Natural killer cell treated with Interleukin-12 subunit alpha and Interleukin-12 subunit beta and Interleukin-15 and Interleukin-18, amount 100 ng/mL, for 72 hours (primary cell): ENCODE measurements around the gene ARHGEF6. TPM values are rescaled to one million over a fixed set of nuclear protein-coding genes. Genes with fewer than 3 reads are reported as not detected.

ENCODE experiments used
- ATAC-seq, 2 donors: fragments of 150-1000 bp; cut with Tn5 transposase in 1 of 2; sonication (Bioruptor Pico), chemical (Tn5 transposase) in 1 of 2; 2 replicates each; pipeline ENCODE4 v1.10.0; 2021
- DNase-seq: peaks from one replicate; pipeline ENCODE4 v3.0.0; 2022; ENCODE audit warnings: low spot score
- H3K27ac Mint-ChIP-seq, 2 donors: 1 replicate in 1 of 2; 2 replicates in 1 of 2; pipeline ENCODE4 v1.8.0; 2022; ENCODE audit warnings: mixed read lengths in 2 of 2, mild to moderate bottlenecking in 1 of 2, moderate library complexity in 1 of 2
- H3K27me3 Mint-ChIP-seq, 2 donors: 1 replicate in 1 of 2; 2 replicates in 1 of 2; pipeline ENCODE4 v1.8.0; 2022; ENCODE audit warnings: mixed read lengths in 2 of 2
- H3K36me3 Mint-ChIP-seq: one replicate; pipeline ENCODE4 v1.8.0; 2022; ENCODE audit warnings: mixed read lengths
- H3K4me1 Mint-ChIP-seq, 2 donors: 1 replicate in 1 of 2; 2 replicates in 1 of 2; pipeline ENCODE4 v1.8.0; 2022; ENCODE audit warnings: low read depth in 2 of 2, mixed read lengths in 2 of 2, mild to moderate bottlenecking in 1 of 2
- H3K4me3 Mint-ChIP-seq: one replicate; pipeline ENCODE4 v1.8.0; 2022; ENCODE audit warnings: mixed read lengths
- H3K9me3 Mint-ChIP-seq: 2 replicates; pipeline ENCODE4 v1.8.0; 2022; ENCODE audit warnings: mixed read lengths
- total RNA-seq, 2 donors: library from RNA; stranded (reverse); gene quantifications; one replicate each; pipeline ENCODE4 v1.2.3, GENCODE V29; 2022

Gene ARHGEF6
- total RNA-seq, 2 donors from 2014 or later, result 45.8 to 50.2 TPM

DNA sequence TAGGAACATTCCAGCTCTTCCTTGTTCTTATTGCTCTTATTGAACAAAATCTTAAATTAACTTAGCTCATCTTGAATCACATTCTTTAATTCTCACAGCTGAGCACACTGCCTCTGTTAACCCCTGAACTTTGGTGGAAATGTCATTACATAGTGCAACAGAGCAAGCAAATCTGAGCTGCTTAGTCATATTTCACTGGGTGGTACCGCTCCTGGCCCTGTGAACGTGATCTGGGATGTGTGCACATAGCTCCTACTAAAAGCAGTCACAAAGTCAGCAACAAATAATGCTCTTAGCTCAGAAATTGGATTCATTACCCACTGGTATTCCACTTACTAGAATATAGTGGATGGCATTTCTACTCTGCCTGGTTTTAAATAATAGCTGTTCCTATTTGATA is 27.9 kb downstream of the ARHGEF6 start:
- no peak overlapping the region for H3K27ac Mint-ChIP-seq
- no peaks in the 10 kb centered on the region for H3K36me3 Mint-ChIP-seq
- H3K4me3 Mint-ChIP-seq, result no peak overlapping the region
- peaks cover 0 to 5% of the 10 kb centered on the region in 2 donors for H3K27me3 Mint-ChIP-seq
- H3K9me3 Mint-ChIP-seq, result no peaks in the 10 kb centered on the region
- no peak for DNase-seq
- no peak for ATAC-seq
- H3K4me1 Mint-ChIP-seq, result peaks cover 35 to 48% of the 10 kb centered on the region in 2 donors

DNA sequence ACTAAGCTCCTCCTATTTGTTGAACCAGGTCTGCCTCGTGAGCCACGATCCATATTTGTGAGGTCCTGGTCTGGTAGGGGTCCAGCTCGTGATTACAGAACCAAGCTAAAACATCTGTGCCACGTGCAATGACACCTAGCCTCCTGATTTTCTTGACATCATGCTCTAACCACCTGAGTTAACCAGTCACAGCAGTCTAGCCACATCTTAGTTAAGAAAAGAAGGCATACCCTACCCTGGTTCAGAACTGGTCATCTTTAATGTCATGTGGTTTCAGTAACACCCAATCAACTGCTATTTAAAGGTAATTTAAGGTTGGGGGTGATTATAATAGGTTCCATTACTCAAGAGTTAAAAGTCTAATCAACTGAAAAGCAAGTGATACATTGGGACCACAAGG is 28.4 kb downstream of the ARHGEF6 start:
- Mint-ChIP-seq H3K4me1 (peaks cover 39 to 53% of the 10 kb centered on the region in 2 donors), H3K27ac (no peak overlapping the region), H3K4me3 (no peak overlapping the region), H3K36me3 (no peaks in the 10 kb centered on the region), H3K9me3 (no peaks in the 10 kb centered on the region), H3K27me3 (peaks cover 0 to 5% of the 10 kb centered on the region in 2 donors)
- no peak for ATAC-seq
- DNase-seq, result no peak

DNA sequence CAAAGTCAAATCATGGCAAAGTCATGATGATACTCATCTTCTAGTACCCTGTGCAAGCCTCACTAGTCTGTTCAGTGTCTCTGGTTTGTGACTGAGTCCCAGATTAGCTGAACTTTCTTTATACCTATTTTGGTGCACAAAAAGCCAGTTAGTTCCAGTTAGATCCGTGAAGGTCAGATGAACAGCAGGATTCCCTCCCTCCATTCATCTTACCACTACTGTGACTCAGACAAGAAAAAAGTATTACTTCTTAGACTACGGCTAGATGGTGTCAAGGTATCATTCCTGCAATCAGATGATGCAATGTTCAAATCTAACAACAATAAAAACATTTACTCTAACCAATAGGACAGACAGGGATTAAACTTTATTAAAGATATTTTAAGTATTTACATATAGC is 30.4 kb downstream of the ARHGEF6 start:
- DNase-seq, result no peak
- ATAC-seq, result peak in 1 of 2 donors; percentile 51
- no peaks in the 10 kb centered on the region for H3K9me3 Mint-ChIP-seq
- peaks cover 5% of the 10 kb centered on the region for H3K36me3 Mint-ChIP-seq
- no peak overlapping the region for H3K4me3 Mint-ChIP-seq
- peak overlapping the region; percentile 24 to 51 for H3K27ac Mint-ChIP-seq
- peaks cover 0 to 8% of the 10 kb centered on the region in 2 donors for H3K27me3 Mint-ChIP-seq
- peaks cover 46 to 59% of the 10 kb centered on the region in 2 donors for H3K4me1 Mint-ChIP-seq

DNA sequence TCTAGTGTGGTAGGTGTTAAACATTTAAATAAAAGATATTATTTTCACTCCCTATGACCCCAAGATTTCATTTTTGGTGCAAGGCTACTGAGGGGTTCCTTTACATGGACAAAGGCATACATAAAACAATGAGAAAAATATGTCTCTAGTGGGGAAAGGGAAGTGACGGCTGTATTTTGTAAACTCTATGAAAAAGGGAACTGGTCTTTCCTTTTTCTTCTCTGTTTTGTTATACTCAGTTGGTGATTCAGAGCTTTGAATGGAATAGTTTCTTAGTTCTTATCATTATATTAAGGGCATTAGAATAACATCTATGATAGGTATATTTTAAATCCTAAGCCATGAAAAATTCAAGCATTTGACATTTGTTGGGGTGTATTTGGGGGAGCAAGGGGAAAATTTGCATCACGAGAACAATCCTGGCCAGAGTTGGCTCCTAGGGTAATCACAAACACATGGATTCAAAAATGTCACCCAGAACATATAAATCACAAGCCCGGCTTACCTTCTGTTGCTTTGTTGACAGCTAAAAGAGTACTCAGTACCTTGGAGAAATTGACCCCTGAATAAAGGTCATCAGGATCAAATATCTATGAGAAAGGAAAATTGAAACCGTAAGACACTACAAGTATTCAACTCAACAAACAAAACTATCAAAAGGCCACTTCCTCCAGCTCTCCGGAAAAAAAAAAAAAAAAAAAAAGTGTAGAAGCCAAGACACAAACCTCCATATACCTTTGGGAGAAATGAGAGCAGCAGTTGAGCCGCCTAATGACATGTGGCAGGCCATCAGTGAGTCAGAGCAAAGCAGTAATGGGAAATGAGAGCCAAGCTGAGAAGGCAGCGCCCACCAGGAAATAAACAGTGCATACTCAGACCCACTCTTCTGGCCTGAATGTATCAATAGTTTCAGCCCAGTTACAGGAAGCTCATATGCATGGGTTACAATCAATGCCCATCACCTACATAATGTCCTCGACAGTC is 33.4 kb downstream of the ARHGEF6 start:
- H3K9me3 Mint-ChIP-seq, result no peaks in the 10 kb centered on the region
- H3K27ac Mint-ChIP-seq, result peak overlapping the region; percentile 80 to 94
- ATAC-seq, result peak; percentile 76 to 90
- peaks cover 48 to 74% of the 10 kb centered on the region in 2 donors for H3K4me1 Mint-ChIP-seq
- H3K36me3 Mint-ChIP-seq, result peaks cover 27% of the 10 kb centered on the region
- no peak for DNase-seq
- H3K27me3 Mint-ChIP-seq, result peaks cover 0 to 9% of the 10 kb centered on the region in 2 donors
- H3K4me3 Mint-ChIP-seq, result peak overlapping the region; percentile 85

DNA sequence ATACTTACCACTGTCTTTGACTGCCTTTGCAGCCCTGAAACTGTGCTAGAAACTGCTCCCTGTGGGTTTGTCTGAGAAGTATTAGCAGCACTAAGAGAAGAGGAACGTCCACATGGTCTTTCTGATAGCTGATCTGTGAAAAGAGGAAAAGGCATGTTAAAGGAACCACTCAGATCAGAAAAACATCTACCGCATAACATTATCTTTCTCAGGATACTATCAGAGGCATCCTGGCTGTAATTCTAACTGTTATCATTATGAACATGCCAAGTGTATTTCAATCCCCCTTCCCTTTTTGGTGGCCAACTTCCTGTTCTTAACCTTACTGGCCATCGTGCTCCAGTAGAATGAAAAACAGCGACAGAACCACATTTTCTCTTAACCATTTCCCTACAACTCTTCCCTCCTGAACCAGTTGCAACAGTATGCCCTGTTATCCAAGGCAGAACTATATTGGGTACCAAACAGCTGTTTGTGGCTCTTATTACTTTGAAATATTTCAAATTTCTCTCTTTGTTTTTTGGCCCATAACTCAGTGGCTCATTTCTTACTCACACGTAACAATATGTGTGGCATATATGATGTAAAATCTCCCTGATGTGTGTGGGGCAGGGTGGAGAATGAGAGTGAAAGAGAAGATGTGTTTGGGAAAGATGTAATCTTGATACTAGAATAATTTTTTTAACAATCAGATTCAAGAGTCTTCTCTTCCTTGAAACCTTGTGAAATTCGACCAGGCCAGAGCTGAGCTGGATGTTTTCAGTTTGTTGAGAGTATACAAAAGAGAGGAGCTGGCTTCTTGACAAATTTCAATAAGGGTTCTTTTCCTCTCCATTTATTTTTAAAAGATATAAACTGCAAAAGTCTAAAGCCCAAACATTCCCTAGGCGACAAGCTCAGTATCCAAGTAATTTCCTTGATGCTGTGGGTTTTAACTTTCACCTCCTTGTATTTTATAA is 35.2 kb downstream of the ARHGEF6 start:
- Mint-ChIP-seq H3K9me3 (no peaks in the 10 kb centered on the region), H3K36me3 (peaks cover 27% of the 10 kb centered on the region), H3K27me3 (peaks cover 0 to 6% of the 10 kb centered on the region in 2 donors), H3K4me3 (peak overlapping the region; percentile 85), H3K4me1 (peaks cover 44 to 68% of the 10 kb centered on the region in 2 donors), H3K27ac (peak overlapping the region; percentile 80 to 94)
- ATAC-seq (peak in 1 of 2 donors; percentile 54), DNase-seq (no peak)

DNA sequence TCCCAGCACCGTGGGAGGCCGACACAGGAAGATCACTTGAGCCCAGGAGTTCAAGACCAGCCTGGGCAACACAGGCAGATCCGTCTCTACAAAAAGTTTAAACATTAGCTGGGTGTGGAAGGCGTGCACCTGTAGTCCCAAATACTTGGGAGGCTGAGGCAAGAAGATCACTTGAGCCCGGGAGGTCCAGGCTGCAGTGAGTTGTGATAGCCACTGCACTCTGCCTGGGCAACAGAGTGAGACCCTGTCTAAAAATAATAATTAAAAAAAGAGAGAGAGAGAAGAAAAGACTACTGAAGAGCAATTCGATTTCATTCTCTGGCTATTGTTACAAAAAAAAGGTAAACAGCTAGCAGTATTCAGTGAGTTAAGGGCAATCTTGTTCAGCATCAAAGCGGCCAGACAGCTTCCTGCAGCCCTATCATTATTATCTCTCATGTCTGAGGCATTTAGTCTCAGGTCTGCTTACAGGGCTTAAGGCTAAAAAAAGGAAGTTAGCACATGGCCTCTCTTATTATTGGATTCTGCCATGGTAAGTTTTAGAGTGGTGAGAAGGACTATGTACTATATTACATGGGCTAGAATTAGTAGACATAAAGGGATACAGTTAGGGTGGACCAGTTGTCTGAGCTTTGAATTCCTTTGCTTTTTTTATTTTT is 37.9 kb downstream of the ARHGEF6 start:
- DNase-seq, result no peak

DNA sequence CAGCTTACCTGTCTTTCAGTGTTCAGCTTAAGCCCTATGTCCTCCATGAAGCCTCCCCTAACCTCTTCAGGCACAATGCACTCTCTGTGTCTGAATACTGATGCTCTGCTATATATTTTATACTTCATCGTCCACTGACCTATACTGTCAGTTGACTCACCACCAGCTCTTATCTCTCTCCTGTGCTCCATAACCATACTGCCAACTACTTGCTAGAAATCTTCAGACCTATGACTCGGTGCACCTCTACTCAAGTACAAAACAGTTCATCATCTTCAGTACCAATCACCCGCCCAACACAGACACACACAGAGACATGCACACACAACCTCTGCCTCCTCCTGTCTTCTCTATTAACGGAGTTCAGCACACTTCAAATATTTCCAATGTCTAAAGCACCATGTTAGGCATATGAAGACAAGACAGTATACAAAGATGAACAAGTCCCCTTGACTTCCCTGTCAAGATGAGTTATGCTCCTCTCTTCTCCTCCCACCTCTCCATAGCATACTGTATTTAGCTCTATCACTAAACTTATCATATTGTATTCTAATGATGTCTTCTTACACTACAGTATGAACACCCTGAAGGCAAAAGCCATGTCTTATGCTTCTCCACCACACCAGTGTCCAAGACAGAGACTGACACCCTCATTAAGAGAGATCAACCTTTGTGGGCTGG is 42.5 kb downstream of the ARHGEF6 start:
- H3K36me3 Mint-ChIP-seq, result peaks cover 22% of the 10 kb centered on the region
- no peak for ATAC-seq
- peak overlapping the region in 1 of 2 donors; percentile 29 for H3K27ac Mint-ChIP-seq
- no peaks in the 10 kb centered on the region for H3K9me3 Mint-ChIP-seq
- no peak for DNase-seq
- peaks cover 10 to 26% of the 10 kb centered on the region in 2 donors for H3K4me1 Mint-ChIP-seq
- H3K27me3 Mint-ChIP-seq, result no peaks in the 10 kb centered on the region
- H3K4me3 Mint-ChIP-seq, result no peak overlapping the region

More for the DNA sequence above, 37.9 kb downstream of the ARHGEF6 start:
- ATAC-seq, result no peak
- H3K4me3 Mint-ChIP-seq, result no peak overlapping the region
- H3K27ac Mint-ChIP-seq, result peak overlapping the region; percentile 80 to 94
- peaks cover 0 to 4% of the 10 kb centered on the region in 2 donors for H3K27me3 Mint-ChIP-seq
- H3K36me3 Mint-ChIP-seq, result peaks cover 44% of the 10 kb centered on the region
- H3K9me3 Mint-ChIP-seq, result no peaks in the 10 kb centered on the region
- H3K4me1 Mint-ChIP-seq, result peaks cover 36 to 65% of the 10 kb centered on the region in 2 donors

DNA sequence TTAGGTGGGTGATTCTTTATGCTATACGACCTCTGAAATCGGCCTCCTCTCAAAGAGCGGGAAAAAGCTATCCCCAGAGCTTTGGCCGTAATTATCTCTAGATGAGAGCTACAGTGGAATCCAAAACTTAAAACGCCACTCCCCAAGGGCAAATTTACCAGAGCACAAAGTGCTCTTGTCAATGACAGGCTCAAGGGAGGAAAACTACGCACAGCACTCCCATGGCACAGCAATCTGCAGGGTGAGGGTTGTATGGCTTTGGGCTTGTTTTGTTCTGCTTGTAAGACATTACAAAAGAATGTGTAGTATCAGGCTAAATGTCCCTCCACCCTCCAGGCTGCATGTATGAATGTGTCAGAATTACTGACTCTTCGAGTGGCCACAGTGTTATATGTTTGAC is 44.0 kb downstream of the ARHGEF6 start:
- DNase-seq (no peak), ATAC-seq (no peak)
- no peak overlapping the region for H3K27ac Mint-ChIP-seq
- no peaks in the 10 kb centered on the region for H3K27me3 Mint-ChIP-seq
- peaks cover 22% of the 10 kb centered on the region for H3K36me3 Mint-ChIP-seq
- H3K4me1 Mint-ChIP-seq, result peaks cover 10 to 24% of the 10 kb centered on the region in 2 donors
- H3K4me3 Mint-ChIP-seq, result no peak overlapping the region
- H3K9me3 Mint-ChIP-seq, result no peaks in the 10 kb centered on the region

DNA sequence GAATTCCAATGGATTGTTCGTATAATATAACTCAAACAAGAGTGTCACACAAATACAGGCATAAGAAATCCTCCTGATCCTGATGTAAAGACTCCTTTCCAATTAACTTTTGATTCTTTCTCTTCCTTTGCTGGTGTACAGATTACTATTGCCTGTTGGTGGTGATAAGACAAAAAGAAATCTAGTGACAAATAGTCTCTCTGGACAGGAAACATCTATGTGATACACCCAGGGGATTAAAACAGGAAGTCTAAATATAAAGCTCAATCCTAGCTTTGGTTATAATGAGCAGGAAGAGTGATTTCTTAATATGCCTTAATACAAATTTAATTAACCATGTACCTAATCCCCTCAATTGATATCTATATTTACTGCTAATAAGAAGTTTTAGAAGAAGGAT is 45.1 kb downstream of the ARHGEF6 start:
- ATAC-seq, result no peak
- peaks cover 28% of the 10 kb centered on the region for H3K36me3 Mint-ChIP-seq
- H3K4me3 Mint-ChIP-seq, result no peak overlapping the region
- H3K9me3 Mint-ChIP-seq, result no peaks in the 10 kb centered on the region
- no peak for DNase-seq
- peaks cover 13 to 29% of the 10 kb centered on the region in 2 donors for H3K4me1 Mint-ChIP-seq
- H3K27me3 Mint-ChIP-seq, result peaks cover 0 to 2% of the 10 kb centered on the region in 2 donors
- H3K27ac Mint-ChIP-seq, result peak overlapping the region in 1 of 2 donors; percentile 17

DNA sequence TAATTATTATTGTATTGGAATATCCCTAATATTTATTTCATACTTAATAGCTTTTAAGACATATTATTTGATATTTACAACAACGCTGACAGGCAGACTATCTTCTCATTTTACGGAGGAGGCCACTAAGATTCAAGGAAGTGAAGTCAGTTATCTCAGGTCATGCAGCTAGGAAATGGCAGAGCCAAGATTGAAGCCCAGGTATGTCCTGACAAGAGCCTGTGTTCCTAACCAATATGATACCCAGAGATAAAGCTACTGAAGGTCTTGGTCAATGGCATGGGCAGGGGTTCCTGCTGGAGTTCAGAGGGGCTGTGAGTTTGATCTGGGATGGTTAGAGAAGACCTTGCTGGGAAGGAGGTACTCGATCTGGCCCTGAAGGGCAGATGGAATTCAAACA is 47.1 kb downstream of the ARHGEF6 start:
- Mint-ChIP-seq H3K27ac (no peak overlapping the region), H3K36me3 (peaks cover 20% of the 10 kb centered on the region), H3K4me1 (peaks cover 10 to 19% of the 10 kb centered on the region in 2 donors), H3K4me3 (no peak overlapping the region), H3K27me3 (peaks cover 0 to 2% of the 10 kb centered on the region in 2 donors), H3K9me3 (no peaks in the 10 kb centered on the region)
- ATAC-seq (no peak), DNase-seq (no peak)

DNA sequence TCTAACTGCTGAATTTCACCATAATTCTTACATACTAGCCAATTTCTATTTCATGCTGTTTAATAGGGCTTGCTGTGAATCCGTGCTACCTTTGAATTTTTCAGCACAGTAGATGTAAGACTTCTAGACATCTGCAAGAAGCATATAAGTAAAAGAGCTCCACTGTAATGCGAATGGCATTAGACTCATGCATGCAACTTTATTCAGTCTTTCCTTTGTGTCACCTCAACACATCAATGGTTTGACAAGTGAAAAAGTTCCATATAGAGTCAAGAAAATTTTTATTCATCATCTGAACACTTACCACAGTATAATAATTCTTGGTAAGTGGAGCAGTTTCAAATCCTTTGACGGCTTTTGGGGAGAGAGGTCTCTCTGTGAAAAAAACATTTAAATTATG is 48.9 kb downstream of the ARHGEF6 start:
- H3K27me3 Mint-ChIP-seq, result peaks cover 0 to 2% of the 10 kb centered on the region in 2 donors
- peaks cover 12 to 21% of the 10 kb centered on the region in 2 donors for H3K4me1 Mint-ChIP-seq
- no peak overlapping the region for H3K4me3 Mint-ChIP-seq
- H3K27ac Mint-ChIP-seq, result no peak overlapping the region
- H3K9me3 Mint-ChIP-seq, result no peaks in the 10 kb centered on the region
- DNase-seq (no peak), ATAC-seq (no peak)
- peaks cover 11% of the 10 kb centered on the region for H3K36me3 Mint-ChIP-seq

DNA sequence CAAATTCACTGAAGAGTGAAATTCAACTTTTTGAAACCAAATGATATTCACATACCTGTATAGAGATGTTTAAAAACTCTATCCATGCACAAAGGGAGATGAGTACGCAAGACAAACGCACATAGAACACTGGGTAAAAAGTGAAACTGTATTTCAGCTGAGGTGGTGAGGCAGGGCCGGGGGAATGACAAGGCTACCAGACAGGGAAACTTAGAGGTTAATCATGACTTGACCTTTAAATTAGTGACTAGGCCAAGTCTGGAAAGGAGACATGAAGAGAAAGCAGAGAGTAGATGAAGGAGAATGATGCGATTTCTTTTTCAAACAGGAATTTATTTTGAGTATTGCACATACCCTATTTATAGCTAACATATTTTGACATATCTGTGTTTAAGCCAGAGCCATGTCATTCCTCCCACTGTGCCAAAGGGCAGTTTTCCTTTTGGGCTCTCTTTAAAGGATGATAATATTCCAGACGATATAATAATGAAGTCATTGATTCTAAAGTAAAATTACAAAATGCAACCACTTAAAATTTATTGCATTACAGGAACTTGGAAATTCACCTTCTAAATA is 49.4 kb downstream of the ARHGEF6 start:
- H3K4me3 Mint-ChIP-seq, result no peak overlapping the region
- no peaks in the 10 kb centered on the region for H3K9me3 Mint-ChIP-seq
- H3K27ac Mint-ChIP-seq, result peak overlapping the region in 1 of 2 donors; percentile 30
- H3K27me3 Mint-ChIP-seq, result peaks cover 0 to 2% of the 10 kb centered on the region in 2 donors
- ATAC-seq (no peak), DNase-seq (no peak)
- peaks cover 12 to 26% of the 10 kb centered on the region in 2 donors for H3K4me1 Mint-ChIP-seq
- H3K36me3 Mint-ChIP-seq, result peaks cover 11% of the 10 kb centered on the region
